Body of pancreas (tissue), 4 donors: ENCODE results near the gene DNAH8.

ENCODE experiments used
- POLR2A ChIP-seq, 3 donors: fragments of 450-650 bp; IDR thresholded peaks; one replicate each; pipeline ENCODE4 v1.6.1; 2016; ENCODE audit warnings: antibody characterized with exemption in 3 of 3, mild to moderate bottlenecking in 2 of 3
- TF ChIP-seq, protein P1 (sequence below), 7 experiments: fragments of 450-650 bp in 4 of 7; fragments of 200-600 bp in 3 of 7; sonication (generic) in 3 of 7; IDR thresholded peaks; one replicate each; pipeline ENCODE4 v1.5.1; 2016 to 2019; ENCODE audit warnings: antibody characterized with exemption in 7 of 7

DNA sequence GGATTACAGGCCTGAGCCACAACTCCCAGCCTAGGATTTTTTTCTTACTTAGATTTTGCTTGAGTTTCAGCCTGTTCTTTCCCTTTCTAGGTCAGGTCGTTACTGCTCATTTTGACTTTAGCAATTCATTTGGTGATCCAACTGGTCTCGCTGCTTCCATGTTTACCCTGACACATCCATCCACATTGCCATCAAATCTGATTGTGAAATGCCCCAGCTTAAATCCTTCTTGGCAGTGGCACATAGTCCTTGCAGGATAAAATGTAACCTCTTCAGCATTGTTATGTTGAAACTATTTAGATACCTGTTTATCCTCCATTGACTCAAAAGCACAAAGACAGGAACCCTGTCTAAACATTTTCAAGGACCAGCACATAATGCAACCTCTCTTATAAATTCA lies 77.2 kb downstream of the DNAH8 start:
- TF ChIP-seq, protein P1, sequence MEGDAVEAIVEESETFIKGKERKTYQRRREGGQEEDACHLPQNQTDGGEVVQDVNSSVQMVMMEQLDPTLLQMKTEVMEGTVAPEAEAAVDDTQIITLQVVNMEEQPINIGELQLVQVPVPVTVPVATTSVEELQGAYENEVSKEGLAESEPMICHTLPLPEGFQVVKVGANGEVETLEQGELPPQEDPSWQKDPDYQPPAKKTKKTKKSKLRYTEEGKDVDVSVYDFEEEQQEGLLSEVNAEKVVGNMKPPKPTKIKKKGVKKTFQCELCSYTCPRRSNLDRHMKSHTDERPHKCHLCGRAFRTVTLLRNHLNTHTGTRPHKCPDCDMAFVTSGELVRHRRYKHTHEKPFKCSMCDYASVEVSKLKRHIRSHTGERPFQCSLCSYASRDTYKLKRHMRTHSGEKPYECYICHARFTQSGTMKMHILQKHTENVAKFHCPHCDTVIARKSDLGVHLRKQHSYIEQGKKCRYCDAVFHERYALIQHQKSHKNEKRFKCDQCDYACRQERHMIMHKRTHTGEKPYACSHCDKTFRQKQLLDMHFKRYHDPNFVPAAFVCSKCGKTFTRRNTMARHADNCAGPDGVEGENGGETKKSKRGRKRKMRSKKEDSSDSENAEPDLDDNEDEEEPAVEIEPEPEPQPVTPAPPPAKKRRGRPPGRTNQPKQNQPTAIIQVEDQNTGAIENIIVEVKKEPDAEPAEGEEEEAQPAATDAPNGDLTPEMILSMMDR (IDR thresholded peaks at IDR 0.05) = no peak
- no peak for TF ChIP-seq POLR2A (IDR thresholded peaks at IDR 0.05)
